NCI-H2029 (cell line): Measurements from ENCODE around the gene CDK5R2.

ENCODE experiments used
- DNase-seq: peaks from one replicate; lab custom pipeline; 2025; lab: John Stamatoyannopoulos, UW

CDK5R2 gene

GRCh38 chr2:218961651-218962570 lies 2.4 kb downstream of the CDK5R2 start:
- peak; percentile 46 for DNase-seq

DNA sequence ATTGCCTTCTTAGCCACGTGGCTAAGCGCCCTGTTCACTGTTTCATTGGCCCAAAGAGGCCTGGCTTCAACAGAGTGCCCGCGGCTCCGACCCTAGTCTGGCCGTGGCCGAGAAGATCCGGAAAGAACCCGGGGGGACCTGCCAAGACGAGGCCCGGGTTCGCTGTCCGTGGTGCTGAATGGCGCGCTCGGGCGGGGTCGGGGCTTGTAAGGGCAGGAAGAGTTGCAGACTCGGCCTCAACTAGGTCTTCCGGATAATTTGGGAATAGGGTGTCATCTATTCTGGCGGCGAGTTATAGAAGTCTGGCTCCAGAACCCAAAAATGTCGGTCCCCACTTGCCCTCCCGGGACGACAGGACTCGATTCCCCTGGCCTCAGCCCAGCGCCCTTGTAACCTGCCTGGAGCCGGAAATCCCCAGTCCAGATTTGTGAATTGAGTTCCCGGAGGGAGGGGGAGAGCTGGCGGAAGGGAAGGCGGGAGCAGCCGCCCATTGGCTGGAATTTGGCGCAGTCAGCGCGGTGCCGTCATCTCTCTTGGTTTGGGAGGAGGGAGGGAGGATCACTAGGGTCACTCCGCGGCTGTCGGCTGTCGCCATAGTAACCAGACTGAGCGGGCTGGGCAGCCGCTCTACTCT lies 3.5 kb downstream of the CDK5R2 start:
- DNase-seq = peak; percentile 97

DNA sequence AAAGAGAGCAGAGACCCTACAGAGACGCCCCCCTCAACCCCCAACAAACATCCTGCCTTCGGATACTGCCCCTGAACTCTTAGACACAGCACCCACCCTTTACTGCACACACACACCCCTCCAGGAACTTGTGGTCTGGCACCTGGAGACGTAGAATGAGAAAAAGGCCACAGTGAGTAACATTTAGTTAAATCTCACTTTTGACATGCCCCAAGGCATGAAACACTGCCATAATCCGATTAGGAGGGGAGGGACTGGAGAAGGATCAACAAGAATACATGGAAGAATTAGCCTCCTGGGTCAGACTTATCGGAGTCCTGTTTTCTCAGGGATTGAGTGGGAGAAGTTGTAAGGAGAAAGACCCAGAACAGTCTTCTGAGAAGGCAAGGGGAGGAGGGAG lies 4.1 kb downstream of the CDK5R2 start:
- DNase-seq = no peak

DNA sequence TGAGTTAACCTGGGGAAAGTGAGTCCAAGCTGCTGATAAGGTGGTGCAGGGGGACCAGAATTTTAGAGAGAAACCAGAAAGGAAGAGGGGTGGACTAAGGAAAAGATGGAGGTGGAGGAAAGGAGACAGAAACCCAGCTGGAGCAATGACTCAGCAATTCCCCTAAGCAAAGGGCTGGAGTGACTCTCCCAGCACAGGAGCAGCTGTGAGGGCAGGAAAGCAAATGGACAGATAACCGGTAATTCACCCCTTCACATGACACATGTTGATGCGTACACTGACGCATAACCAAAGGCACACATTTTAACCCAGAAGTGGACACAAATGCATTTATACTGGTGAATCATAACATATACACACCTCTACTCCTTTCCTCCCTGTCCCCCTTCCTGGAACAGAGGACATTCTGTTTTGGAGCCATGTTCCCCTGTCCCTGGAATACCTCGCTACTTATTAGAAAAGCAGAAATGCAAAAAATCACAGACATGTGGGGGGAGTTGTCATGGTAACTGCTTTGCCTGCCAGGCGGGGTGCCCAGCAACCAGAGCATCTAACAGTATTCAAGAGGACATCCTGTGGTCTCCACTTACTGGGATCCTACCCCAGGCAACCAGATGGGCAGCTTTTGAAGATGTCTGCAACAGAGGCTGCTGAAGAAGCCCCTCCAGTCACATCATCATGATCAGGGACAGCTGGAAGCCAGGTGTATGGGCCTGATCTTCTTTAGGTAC lies 4.7 kb downstream of the CDK5R2 start:
- no peak for DNase-seq

- no peak for DNase-seq
These were observed 11.4 kb downstream of the CDK5R2 start for GRCh38 chr2:218970894-218971293.

DNA sequence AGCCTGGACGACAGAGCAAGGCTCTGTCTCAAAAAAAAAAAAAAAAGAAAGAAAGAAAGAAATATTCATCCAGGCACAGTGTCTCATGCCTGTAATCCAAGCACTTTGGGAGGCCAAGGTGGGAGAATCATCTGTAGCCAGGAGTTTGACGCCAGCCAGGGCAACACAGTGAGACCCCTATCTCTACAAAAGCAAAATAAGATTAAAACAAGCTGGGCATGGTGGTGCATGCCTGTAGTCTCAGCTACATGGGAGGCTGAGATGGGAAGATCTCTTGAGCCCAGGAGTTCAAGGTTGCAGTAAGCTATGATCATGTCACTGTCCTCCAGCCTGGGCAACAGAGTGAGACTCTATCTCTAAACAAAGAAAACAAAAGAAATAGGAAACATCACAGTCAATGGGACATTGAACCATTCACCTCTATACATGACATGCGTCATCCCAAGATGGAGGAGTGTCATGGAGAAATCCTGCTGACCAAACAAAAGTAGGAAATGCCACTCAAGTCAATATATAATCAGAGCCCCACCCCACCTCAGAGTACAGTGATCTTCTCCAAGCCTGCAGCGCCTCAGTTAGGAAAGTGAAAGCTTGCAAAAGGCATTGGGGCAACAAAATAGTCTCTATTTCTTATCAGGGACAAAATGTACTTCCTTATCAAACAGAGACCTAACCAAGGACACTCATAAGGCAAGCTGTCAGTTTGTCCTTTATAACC lies 15.8 kb downstream of the CDK5R2 start:
- DNase-seq = no peak

- peak; percentile 65 for DNase-seq
These were observed 20.6 kb downstream of the CDK5R2 start for GRCh38 chr2:218979846-218980734.

GRCh38 chr2:218980735-218981389 lies 21.4 kb downstream of the CDK5R2 start:
- no peak for DNase-seq

- DNase-seq = no peak
These were observed 22.0 kb downstream of the CDK5R2 start for GRCh38 chr2:218981390-218981880.

DNA sequence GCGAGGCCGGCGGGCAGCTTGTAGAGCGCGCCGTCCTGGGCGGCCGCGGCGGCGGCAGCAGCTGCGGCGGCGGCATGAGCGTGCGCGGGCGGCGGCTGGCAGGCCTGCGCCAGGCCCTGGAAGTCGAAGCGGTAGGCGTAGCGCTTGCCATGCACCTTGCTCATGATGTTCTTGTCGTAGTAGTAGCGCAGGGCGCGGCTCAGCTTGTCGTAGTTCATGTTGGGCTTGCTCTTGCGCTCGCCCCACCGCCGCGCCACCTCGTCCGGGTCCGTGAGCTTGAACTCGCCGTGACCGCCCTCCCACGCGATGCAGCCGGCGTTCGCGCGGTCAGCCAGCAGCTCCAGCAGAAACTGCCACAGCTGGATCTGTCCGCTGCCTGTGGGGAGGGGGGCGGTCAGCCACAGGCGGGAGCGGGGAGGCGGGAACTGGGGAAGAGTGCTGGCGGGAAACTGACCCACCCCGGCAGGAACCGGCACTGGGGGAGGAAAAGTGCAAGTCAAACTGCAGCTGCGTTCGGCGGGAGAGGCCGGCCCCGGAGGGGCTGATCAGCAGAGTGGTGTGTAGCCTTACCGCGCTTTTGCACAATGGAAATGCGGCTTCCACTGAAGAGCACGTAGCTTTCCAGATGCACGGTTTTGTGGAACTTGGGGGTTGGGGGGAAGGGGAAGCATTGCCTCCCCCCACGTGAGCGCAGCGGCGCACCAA lies 22.6 kb downstream of the CDK5R2 start:
- no peak for DNase-seq

DNA sequence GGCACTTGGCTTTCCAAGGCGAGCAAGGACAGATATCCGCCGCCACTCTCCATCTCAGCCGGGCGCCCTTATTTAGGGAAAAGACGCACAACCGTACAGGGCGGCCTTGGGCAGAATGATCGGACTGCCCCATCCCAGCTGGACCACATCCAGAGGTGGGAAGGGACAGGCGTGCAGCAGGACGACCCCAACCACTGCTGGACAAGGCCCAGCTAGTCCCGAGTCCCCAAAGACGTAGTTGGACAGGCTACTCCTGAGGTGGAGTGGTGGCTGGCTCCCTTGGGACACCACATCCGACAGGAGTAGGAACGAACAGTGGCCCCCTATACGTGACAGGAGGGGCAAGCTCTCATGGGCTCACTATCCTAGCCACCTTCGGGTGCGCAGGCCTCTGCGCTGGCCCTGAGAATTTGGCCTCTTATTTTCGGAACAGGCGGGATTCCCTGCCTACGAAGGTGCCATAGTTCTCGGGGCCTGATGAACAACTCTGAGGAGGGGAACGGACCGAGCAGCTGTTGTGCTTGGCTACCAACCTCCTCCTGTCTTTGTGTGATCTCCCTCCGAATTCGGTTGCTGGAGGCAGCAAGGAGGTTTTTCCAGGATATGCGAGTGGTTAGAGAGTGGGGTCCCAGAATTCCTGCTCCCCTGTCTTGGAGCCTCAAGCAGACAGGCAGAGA lies 23.3 kb downstream of the CDK5R2 start:
- DNase-seq = no peak

GRCh38 chr2:218983263-218983933 lies 23.9 kb downstream of the CDK5R2 start:
- DNase-seq = no peak

DNA sequence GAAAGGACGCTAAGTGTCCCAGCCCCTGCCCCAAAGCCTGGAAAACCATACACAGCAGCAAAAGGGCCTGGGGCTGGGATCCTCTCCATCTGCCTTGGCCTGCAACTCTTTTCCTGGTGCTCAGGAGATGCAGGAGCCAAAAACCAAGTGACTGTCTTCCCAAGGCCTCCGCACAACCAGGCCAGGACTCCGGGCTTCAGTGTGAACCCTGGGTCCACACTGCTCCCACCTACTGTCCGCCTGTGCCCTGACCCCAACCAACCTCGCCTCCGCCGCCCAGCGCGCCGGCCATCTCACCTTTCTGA lies 24.4 kb downstream of the CDK5R2 start:
- no peak for DNase-seq

DNA sequence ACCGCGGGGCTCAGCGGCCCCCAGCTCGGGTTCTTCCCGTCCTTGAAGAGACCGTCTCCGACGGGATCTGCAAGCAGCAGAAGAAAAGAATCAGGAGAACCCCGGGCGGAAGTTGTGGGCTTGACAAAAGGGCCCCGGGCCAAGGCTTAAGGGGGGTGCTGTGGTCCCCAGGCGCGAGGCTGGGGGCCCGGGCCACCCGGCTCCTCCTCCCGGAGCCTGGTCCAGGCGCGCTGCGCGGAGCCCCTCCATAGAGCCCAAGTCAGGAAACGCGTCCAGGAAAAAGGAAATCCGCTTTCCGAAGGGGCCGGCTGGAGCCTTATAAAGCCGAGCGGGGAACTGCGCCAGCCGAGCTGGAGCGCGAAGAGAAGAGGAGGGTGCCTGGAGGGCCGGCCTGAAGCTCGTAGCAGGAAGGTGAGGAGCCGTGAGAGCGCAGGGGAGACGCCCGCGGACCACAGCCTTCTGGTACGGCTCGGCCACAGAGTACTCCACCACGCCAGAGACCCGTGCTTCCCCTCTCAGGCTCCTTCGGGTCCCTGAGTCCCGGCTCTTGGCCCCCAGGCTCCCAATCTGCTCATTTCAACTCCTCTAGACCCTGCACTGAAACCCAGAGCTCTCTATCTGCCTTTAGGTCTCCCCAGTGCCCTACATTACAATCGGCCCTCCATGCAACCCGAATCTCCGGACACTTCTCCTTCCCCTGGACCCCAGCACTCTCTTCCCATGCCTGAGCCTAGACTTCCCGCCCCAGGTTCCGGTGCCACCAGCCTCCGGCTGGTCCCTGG lies 25.0 kb downstream of the CDK5R2 start:
- no peak for DNase-seq

DNA sequence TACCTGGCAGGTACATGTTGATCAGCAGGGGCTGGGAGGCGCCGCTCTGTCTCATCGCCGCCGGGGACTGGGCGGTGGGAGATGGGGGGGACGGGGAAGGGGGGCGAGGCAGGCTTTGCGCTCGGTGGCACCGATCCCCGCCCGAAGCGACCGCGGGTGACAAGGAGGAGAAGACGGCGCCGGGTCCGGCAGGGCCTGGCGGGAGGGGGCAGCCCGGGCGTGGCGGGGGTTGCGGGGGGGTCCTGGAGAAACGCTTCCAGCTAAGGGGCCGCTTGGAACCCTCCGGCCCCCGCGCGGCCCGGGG lies 25.5 kb downstream of the CDK5R2 start, which contains the start of gene FEV:
Gene FEV, minus strand, starts transcription at position 164 of the 304 bp plus-strand sequence. Its CDS starts 109 bp downstream, at position 55.
- DNase-seq = no peak

GRCh38 chr2:218985325-218986091 lies 26.0 kb downstream of the CDK5R2 start:
- no peak for DNase-seq

DNA sequence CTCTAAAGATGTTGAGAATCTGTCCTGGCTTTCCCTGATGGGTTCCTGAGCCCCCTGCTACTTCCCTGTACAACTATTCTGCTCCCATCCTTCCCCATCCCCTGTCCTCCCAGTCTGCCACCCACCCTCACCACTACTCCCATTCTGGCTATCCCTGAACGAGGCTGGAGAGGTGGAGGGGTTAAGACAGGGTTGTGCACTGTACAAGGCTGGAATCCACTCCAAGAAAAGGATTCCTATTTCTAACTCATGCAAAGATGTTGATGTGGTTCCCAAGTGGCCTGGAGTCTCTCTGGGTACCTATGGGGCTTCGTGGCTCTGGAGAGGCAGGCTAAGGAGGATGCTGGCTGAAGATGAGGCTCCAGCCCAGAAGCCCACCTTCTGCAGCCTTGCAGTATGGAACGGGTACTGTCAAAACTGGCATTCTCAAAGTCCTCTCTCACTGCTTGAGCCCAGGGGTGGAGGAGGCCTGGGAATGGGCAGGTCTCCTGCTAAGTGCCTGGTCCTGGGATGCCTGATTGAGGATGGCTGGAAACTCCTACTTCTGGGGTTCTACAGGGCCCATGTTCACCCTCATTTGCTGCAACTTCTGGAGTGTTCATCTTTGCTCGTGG lies 26.8 kb downstream of the CDK5R2 start:
- DNase-seq = no peak
